Stimulated activated naive CD4-positive, alpha-beta T cell (primary cell): Measurements from ENCODE around the gene SHANK3.
A peak's percentile ranks its signal among the peaks of the same experiment; 100 is the strongest.

Experiments used
- DNase-seq, 6 experiments: peaks; one replicate each; lab custom pipeline; 2025; lab: John Stamatoyannopoulos, UW

The SHANK3 gene

GRCh38 chr22:50678218-50678650 is 5.6 kb downstream of the SHANK3 start:
- no peak for DNase-seq

- no peak for DNase-seq
Measured at GRCh38 chr22:50678651-50679521, 6.3 kb downstream of the SHANK3 start.

GRCh38 chr22:50683086-50683993 is 10.7 kb downstream of the SHANK3 start:
- no peak for DNase-seq

- DNase-seq: no peak
Measured at GRCh38 chr22:50683994-50684371, 11.4 kb downstream of the SHANK3 start.

- DNase-seq: no peak
Measured at GRCh38 chr22:50684501-50684900, 11.9 kb downstream of the SHANK3 start.

- no peak for DNase-seq
Measured at GRCh38 chr22:50684986-50685385, 12.4 kb downstream of the SHANK3 start.

GRCh38 chr22:50686794-50687193 is 14.2 kb downstream of the SHANK3 start:
- no peak for DNase-seq

- no peak for DNase-seq
Measured at GRCh38 chr22:50687829-50688228, 15.2 kb downstream of the SHANK3 start.

GRCh38 chr22:50688448-50688847 is 15.8 kb downstream of the SHANK3 start:
- DNase-seq: no peak

GRCh38 chr22:50691521-50691920 is 18.9 kb downstream of the SHANK3 start:
- peak in 3 of 6 experiments; percentile 19 to 27 (median 21) for DNase-seq

GRCh38 chr22:50693462-50693861 is 20.8 kb downstream of the SHANK3 start:
- no peak for DNase-seq

GRCh38 chr22:50694099-50694605 is 21.5 kb downstream of the SHANK3 start:
- no peak for DNase-seq

- no peak for DNase-seq
Measured at GRCh38 chr22:50694766-50695420, 22.3 kb downstream of the SHANK3 start.

- DNase-seq: no peak
Measured at GRCh38 chr22:50695421-50696250, 23.0 kb downstream of the SHANK3 start.

GRCh38 chr22:50696251-50696798 is 23.7 kb downstream of the SHANK3 start:
- DNase-seq: no peak

- no peak for DNase-seq
Measured at GRCh38 chr22:50696799-50697561, 24.4 kb downstream of the SHANK3 start.

- no peak for DNase-seq
Measured at GRCh38 chr22:50697667-50698506, 25.3 kb downstream of the SHANK3 start.

GRCh38 chr22:50698546-50698945 is 25.9 kb downstream of the SHANK3 start:
- no peak for DNase-seq
